ENCODE results near the gene GPC5.

The GPC5 gene

GRCh38 chr13:92451060-92451459 is 1052.6 kb downstream of the GPC5 start:
- TF ChIP-seq CTCF (IDR thresholded peaks at IDR 0.05; ENCODE audit: insufficient read depth, low read length, poor library complexity, severe bottlenecking): no peak
- no peak for DNase-seq (ENCODE audit: extremely low read depth, insufficient read length)
- Histone ChIP-seq H3K4me3 (replicated peaks; ENCODE audit: low read depth, low read length) (no peak overlapping the region), H3K27me3 (replicated peaks; ENCODE audit: control insufficient read depth, insufficient read depth, low read length) (no peaks in the 10 kb centered on the region), H3K36me3 (ENCODE audit: control insufficient read depth, insufficient read depth, low read length) (no peaks in the 10 kb centered on the region)

DNA sequence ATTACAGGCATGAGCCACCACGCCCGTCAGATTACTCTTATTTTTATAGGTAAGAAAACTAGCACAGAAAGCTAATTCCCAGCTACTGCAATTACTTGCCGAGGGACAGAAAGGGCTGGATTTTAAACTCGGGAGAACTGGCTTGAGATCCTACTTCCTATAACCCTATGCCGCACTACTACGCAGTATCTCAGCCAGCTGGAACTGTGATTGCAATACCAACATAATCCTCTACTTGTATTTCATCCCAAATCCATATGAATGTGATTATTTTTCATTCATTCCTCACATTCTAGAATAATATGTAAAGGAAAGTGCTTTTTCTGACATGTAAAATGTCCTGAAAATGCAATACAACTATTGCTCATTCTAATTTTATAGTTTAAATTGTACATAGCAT is 1054.4 kb downstream of the GPC5 start:
- no peaks in the 10 kb centered on the region for H3K36me3 ChIP-seq (ENCODE audit: control insufficient read depth, insufficient read depth, low read length)
- no peak for TF ChIP-seq CTCF (IDR thresholded peaks at IDR 0.05; ENCODE audit: insufficient read depth, low read length, poor library complexity, severe bottlenecking)
- H3K27me3 ChIP-seq (replicated peaks; ENCODE audit: control insufficient read depth, insufficient read depth, low read length): no peaks in the 10 kb centered on the region
- no peak for DNase-seq (ENCODE audit: extremely low read depth, insufficient read length)
- H3K4me3 ChIP-seq (replicated peaks; ENCODE audit: low read depth, low read length): no peak overlapping the region

- TF ChIP-seq CTCF (IDR thresholded peaks at IDR 0.05; ENCODE audit: insufficient read depth, low read length, poor library complexity, severe bottlenecking): no peak
- no peaks in the 10 kb centered on the region for H3K36me3 ChIP-seq (ENCODE audit: control insufficient read depth, insufficient read depth, low read length)
- no peak overlapping the region for H3K4me3 ChIP-seq (replicated peaks; ENCODE audit: low read depth, low read length)
- H3K27me3 ChIP-seq (replicated peaks; ENCODE audit: control insufficient read depth, insufficient read depth, low read length): no peaks in the 10 kb centered on the region
- DNase-seq (ENCODE audit: extremely low read depth, insufficient read length): no peak
Observed at GRCh38 chr13:92459306-92459705, 1060.9 kb downstream of the GPC5 start.

- no peak for TF ChIP-seq CTCF (IDR thresholded peaks at IDR 0.05; ENCODE audit: insufficient read depth, low read length, poor library complexity, severe bottlenecking)
- no peak for DNase-seq (ENCODE audit: extremely low read depth, insufficient read length)
- no peaks in the 10 kb centered on the region for H3K27me3 ChIP-seq (replicated peaks; ENCODE audit: control insufficient read depth, insufficient read depth, low read length)
- no peaks in the 10 kb centered on the region for H3K36me3 ChIP-seq (ENCODE audit: control insufficient read depth, insufficient read depth, low read length)
- no peak overlapping the region for H3K4me3 ChIP-seq (replicated peaks; ENCODE audit: low read depth, low read length)
Observed at GRCh38 chr13:92460479-92460878, 1062.1 kb downstream of the GPC5 start.

DNA sequence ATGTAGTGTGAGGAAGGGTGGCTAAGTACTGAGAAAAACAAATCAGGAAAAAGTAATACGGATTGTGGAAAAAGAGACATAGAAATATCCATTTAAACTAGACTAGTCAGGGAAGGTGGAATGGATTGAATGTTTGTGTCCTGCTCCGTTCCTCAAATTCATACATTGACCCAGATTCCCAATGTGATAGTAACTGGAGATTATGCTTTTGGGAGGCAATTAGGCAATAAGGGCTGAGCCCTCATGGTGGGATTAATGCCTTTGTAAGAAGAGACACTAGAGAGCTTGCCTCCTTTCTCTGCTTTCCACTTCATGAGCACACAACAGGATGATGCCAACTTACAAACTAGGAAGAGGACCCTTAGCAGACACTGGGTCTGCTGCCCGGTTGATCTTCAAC is 1063.0 kb downstream of the GPC5 start:
- H3K36me3 ChIP-seq (ENCODE audit: control insufficient read depth, insufficient read depth, low read length): no peaks in the 10 kb centered on the region
- no peak for DNase-seq (ENCODE audit: extremely low read depth, insufficient read length)
- H3K4me3 ChIP-seq (replicated peaks; ENCODE audit: low read depth, low read length): no peak overlapping the region
- no peaks in the 10 kb centered on the region for H3K27me3 ChIP-seq (replicated peaks; ENCODE audit: control insufficient read depth, insufficient read depth, low read length)
- no peak for TF ChIP-seq CTCF (IDR thresholded peaks at IDR 0.05; ENCODE audit: insufficient read depth, low read length, poor library complexity, severe bottlenecking)

DNA sequence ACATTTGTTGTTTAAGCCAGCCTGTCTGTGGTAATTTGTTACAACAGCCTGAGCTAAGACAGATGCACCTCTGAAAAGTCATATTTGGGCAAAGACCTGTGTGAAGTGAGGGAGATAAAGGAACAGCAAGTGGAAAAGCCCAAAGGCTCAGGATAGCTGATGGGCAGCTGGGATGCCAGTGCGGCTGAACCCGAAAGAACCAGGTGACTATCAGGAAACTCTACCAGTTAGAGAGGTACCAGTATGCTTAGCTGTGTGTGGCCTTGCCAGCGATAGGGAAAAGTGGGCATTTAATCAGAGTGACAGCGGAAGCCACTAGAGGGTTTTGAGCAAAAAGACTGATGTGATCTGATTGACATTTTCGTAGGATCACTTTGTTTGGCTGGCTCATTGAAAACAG is 1063.4 kb downstream of the GPC5 start:
- no peak for TF ChIP-seq CTCF (IDR thresholded peaks at IDR 0.05; ENCODE audit: insufficient read depth, low read length, poor library complexity, severe bottlenecking)
- Histone ChIP-seq H3K36me3 (ENCODE audit: control insufficient read depth, insufficient read depth, low read length) (no peaks in the 10 kb centered on the region), H3K4me3 (replicated peaks; ENCODE audit: low read depth, low read length) (no peak overlapping the region), H3K27me3 (replicated peaks; ENCODE audit: control insufficient read depth, insufficient read depth, low read length) (no peaks in the 10 kb centered on the region)
- no peak for DNase-seq (ENCODE audit: extremely low read depth, insufficient read length)

Measured in GM06990 (cell line).